ENCODE measurements around the gene TRAM2. TPM values are rescaled to one million over a fixed set of nuclear protein-coding genes. Genes with fewer than 3 reads are reported as not detected.

The TRAM2 gene
- total RNA-seq, 4 donors from 2014 or later = 13.3 to 23.8 (median 18.5) TPM

- intact Hi-C loops (cut with DNase I) = no loop called here
- DNase-seq (ENCODE audit: extremely low spot score) = no peak
- Histone ChIP-seq H3K36me3 (peaks cover 12 to 25% (median 14%) of the 10 kb centered on the region in 4 donors), H3K27ac (replicated peaks in 1 of 4) (no peak overlapping the region), H3K4me1 (peaks cover 40 to 58% (median 53%) of the 10 kb centered on the region in 4 donors), H3K9me3 (no peaks in the 10 kb centered on the region), H3K27me3 (no peaks in the 10 kb centered on the region), H3K4me3 (no peak overlapping the region)
- TF ChIP-seq CTCF (IDR thresholded peaks at IDR 0.05) = no peak
- WGBS = 84% methylated on average over 5 of the region's 6 CpGs
These were observed 40.4 kb downstream of the TRAM2 start for GRCh38 chr6:52536424-52536916.

GRCh38 chr6:52535711-52536423 is 41.0 kb downstream of the TRAM2 start:
- TF ChIP-seq EP300 (IDR thresholded peaks at IDR 0.05) = no peak
- no peak for TF ChIP-seq CTCF (IDR thresholded peaks at IDR 0.05)
- no peak for TF ChIP-seq POLR2A (IDR thresholded peaks at IDR 0.05; ENCODE audit: low read depth)
- TF ChIP-seq POLR2AphosphoS5 (IDR thresholded peaks at IDR 0.05) = no peak
- Histone ChIP-seq H3K9me3 (no peaks in the 10 kb centered on the region), H3K4me3 (no peak overlapping the region), H3K27me3 (no peaks in the 10 kb centered on the region), H3K4me1 (peaks cover 36 to 56% (median 47%) of the 10 kb centered on the region in 4 donors), H3K27ac (replicated peaks in 1 of 4) (no peak overlapping the region), H3K36me3 (peaks cover 12 to 25% (median 14%) of the 10 kb centered on the region in 4 donors)
- intact Hi-C loops (cut with DNase I) = no loop called here
- 69% methylated on average over 5 of the region's 5 CpGs for WGBS
- no peak for DNase-seq (ENCODE audit: extremely low spot score)

- 91% methylated on average over 3 of the region's 3 CpGs for WGBS
- no peak overlapping the region for H3K4me3 ChIP-seq
- no peaks in the 10 kb centered on the region for H3K27me3 ChIP-seq
- intact Hi-C loops (cut with DNase I) = no loop called here
- H3K27ac ChIP-seq (replicated peaks in 1 of 4) = no peak overlapping the region
- TF ChIP-seq EP300 (IDR thresholded peaks at IDR 0.05) = no peak
- no peak for TF ChIP-seq CTCF (IDR thresholded peaks at IDR 0.05)
- TF ChIP-seq POLR2A (IDR thresholded peaks at IDR 0.05; ENCODE audit: low read depth) = no peak
- TF ChIP-seq POLR2AphosphoS5 (IDR thresholded peaks at IDR 0.05) = no peak
- H3K4me1 ChIP-seq = peaks cover 29 to 47% (median 38%) of the 10 kb centered on the region in 4 donors
- H3K36me3 ChIP-seq = peaks cover 12 to 25% (median 14%) of the 10 kb centered on the region in 4 donors
- no peaks in the 10 kb centered on the region for H3K9me3 ChIP-seq
- no peak for DNase-seq (ENCODE audit: extremely low spot score)
These were observed 41.9 kb downstream of the TRAM2 start for GRCh38 chr6:52534966-52535390.

GRCh38 chr6:52534363-52534762 is 42.5 kb downstream of the TRAM2 start:
- WGBS = 99% methylated on average over 5 of the region's 5 CpGs
- H3K4me1 ChIP-seq = peaks cover 26 to 41% (median 32%) of the 10 kb centered on the region in 4 donors
- peaks cover 12 to 25% (median 14%) of the 10 kb centered on the region in 4 donors for H3K36me3 ChIP-seq
- TF ChIP-seq CTCF (IDR thresholded peaks at IDR 0.05) (no peak), POLR2A (IDR thresholded peaks at IDR 0.05; ENCODE audit: low read depth) (no peak), EP300 (IDR thresholded peaks at IDR 0.05) (no peak), POLR2AphosphoS5 (IDR thresholded peaks at IDR 0.05) (no peak)
- no peaks in the 10 kb centered on the region for H3K9me3 ChIP-seq
- intact Hi-C loops (cut with DNase I) = no loop called here
- DNase-seq (ENCODE audit: extremely low spot score) = no peak
- no peak overlapping the region for H3K4me3 ChIP-seq
- H3K27ac ChIP-seq (replicated peaks in 1 of 4) = no peak overlapping the region
- no peaks in the 10 kb centered on the region for H3K27me3 ChIP-seq
